Naive B cell (primary cell): ENCODE results near the gene ANO4. TPM values are rescaled to one million over a fixed set of nuclear protein-coding genes. Genes with fewer than 3 reads are reported as not detected.
A peak's percentile ranks its signal among the peaks of the same experiment; 100 is the strongest.

Experiments
- ATAC-seq, 2 donors: fragments of 150-1000 bp; cut with Tn5 transposase; 2 replicates each; pipeline ENCODE4 v1.10.0; 2021; ENCODE audit warnings: low read depth in 2 of 2, mild to moderate bottlenecking in 2 of 2, moderate library complexity in 2 of 2
- DNase-seq: peaks from one replicate; pipeline ENCODE4 v3.0.0; 2022
- H3K27ac Mint-ChIP-seq, 6 donors: one replicate each; pipeline ENCODE4 v1.8.0; 2020 to 2022; ENCODE audit warnings: mild to moderate bottlenecking in 6 of 6, mixed read lengths in 6 of 6, moderate library complexity in 5 of 6, inconsistent platforms in 2 of 6
- H3K27me3 Mint-ChIP-seq, 3 donors: one replicate each; pipeline ENCODE4 v1.8.0; 2021 to 2022; ENCODE audit warnings: mixed read lengths in 3 of 3, mild to moderate bottlenecking in 1 of 3
- H3K36me3 Mint-ChIP-seq, 2 donors: one replicate each; pipeline ENCODE4 v1.8.0; 2020 to 2022; ENCODE audit warnings: mixed read lengths in 2 of 2, inconsistent platforms in 1 of 2, mild to moderate bottlenecking in 1 of 2
- H3K4me1 Mint-ChIP-seq, 3 donors: one replicate each; pipeline ENCODE4 v1.8.0; 2020 to 2022; ENCODE audit warnings: mixed read lengths in 3 of 3, inconsistent platforms in 1 of 3, mild to moderate bottlenecking in 1 of 3, moderate library complexity in 1 of 3
- H3K4me3 Mint-ChIP-seq, 8 donors: one replicate each; pipeline ENCODE4 v1.8.0; 2020 to 2022; ENCODE audit warnings: mild to moderate bottlenecking in 8 of 8, mixed read lengths in 8 of 8, moderate library complexity in 8 of 8, inconsistent platforms in 2 of 8
- H3K9me3 Mint-ChIP-seq, 7 donors: one replicate each; pipeline ENCODE4 v1.8.0; 2020 to 2022; ENCODE audit warnings: mixed read lengths in 7 of 7, mild to moderate bottlenecking in 5 of 7, inconsistent platforms in 2 of 7, moderate library complexity in 1 of 7
- polyA plus RNA-seq, 6 donors: library from polyadenylated mRNA; unstranded; fragments of 300-500 nt; fragmentation: Illumina TruSeq; gene quantifications; one replicate each; pipeline ENCODE4 v1.2.3, GENCODE V29; 2021; ENCODE audit warnings: low read depth in 6 of 6

The ANO4 gene
- polyA plus RNA-seq, 6 donors from 2014 or later, result not detected

DNA sequence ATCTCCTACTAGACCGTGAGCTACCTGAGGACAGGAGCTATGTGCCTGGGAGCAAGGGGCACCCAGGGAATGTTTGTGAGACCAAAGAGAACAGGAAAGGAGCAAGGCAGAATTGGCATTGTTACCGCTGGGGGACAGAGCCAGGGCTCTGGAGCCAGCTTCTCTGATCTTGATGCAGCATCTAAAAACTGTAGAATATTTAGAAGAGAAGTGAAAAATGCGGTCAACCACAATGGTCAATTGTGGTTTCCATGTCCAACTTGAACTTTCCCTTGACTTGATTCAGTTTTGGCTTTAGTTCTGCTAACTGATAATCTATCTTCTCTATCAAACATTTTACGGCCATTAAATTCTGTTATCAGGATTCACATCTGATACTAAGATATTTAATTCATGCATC, 201.2 kb downstream of the ANO4 start:
- Mint-ChIP-seq H3K27ac (no peak overlapping the region), H3K9me3 (peaks cover 0 to 11% (median 0%) of the 10 kb centered on the region in 7 donors), H3K36me3 (no peaks in the 10 kb centered on the region), H3K4me3 (no peak overlapping the region), H3K27me3 (peaks cover 0 to 9% (median 0%) of the 10 kb centered on the region in 3 donors), H3K4me1 (no peaks in the 10 kb centered on the region)
- DNase-seq (no peak), ATAC-seq (no peak)

DNA sequence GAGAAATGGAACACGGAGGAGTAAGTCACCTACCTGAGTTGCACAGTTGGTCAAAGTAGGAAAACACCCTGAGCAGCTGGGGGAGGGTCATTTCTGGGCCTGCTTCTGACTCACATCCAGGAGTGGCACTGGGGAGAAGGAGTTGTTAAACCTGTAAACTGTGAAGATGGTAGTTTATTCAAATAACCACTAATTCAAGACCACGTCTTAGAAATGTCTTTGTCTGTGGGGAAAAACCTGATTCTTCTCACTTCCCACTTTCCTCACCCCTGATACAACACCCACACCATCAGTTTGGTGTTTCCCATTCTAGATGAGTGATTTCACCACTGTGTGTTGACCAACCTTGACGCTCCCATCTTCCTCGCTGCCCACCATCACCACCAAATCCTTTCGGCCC, 207.1 kb downstream of the ANO4 start:
- no peak overlapping the region for H3K27ac Mint-ChIP-seq
- no peak for DNase-seq
- H3K4me1 Mint-ChIP-seq, result no peaks in the 10 kb centered on the region
- no peaks in the 10 kb centered on the region for H3K36me3 Mint-ChIP-seq
- no peak for ATAC-seq
- no peak overlapping the region for H3K4me3 Mint-ChIP-seq
- no peaks in the 10 kb centered on the region for H3K27me3 Mint-ChIP-seq
- H3K9me3 Mint-ChIP-seq, result peaks cover 0 to 13% (median 0%) of the 10 kb centered on the region in 7 donors

DNA sequence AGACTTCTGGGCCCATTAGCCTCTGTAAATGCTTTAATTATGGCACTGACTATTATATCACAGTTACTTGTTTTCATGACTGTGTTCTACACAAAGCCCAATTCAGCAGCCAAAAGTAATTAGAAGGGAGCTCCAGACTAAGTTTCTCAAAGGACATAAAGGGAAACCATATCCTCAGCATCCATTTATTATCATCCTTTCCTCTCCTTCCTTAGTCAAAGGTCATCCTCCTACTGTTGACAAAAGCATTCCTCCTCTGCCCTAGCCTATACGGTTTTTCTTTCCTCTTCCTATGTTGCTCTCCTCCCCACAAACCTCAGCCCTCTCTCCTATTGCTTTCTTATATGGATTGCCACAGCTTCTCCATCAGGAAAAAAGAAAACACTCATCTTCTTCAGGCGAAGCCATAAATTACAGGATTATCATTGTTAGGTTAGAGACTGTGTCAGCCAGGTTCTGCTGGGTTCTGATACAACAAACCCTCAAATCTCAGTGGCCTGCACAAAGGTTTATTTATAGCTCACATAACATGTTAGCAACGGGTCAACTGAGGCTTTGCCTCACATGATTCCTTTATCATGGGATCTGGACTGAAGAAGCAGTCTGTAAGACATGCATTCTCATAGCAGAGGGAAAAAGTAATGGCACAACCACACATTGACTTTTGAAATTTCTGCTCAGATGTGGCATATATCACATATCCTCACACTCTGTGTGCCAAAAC, 208.3 kb downstream of the ANO4 start:
- H3K9me3 Mint-ChIP-seq, result peaks cover 0 to 13% (median 0%) of the 10 kb centered on the region in 7 donors
- no peaks in the 10 kb centered on the region for H3K4me1 Mint-ChIP-seq
- H3K4me3 Mint-ChIP-seq, result no peak overlapping the region
- H3K27ac Mint-ChIP-seq, result peak overlapping the region in 1 of 6 donors; percentile 5
- no peak for ATAC-seq
- no peaks in the 10 kb centered on the region for H3K27me3 Mint-ChIP-seq
- no peak for DNase-seq
- H3K36me3 Mint-ChIP-seq, result no peaks in the 10 kb centered on the region

DNA sequence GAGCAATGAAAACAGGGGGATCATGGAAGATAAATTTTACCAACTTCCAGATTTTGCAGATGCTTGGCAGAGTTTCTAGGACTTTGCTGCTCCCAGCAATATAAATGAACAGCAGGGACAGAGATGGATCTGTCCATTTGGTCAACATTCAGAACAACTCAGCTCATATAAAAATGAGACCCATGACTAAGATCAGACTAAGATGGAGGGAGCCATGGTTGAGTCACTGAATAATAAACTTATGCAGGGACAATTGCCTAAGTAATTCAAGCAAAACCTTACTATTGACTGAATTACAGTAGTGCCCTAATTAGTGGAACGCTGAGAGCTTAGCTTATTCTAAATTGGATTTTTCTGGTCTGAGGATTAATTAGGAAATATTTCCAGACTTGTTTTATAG, 210.3 kb downstream of the ANO4 start:
- DNase-seq (no peak), ATAC-seq (no peak)
- Mint-ChIP-seq H3K27me3 (no peaks in the 10 kb centered on the region), H3K9me3 (peaks cover 9 to 17% (median 14%) of the 10 kb centered on the region in 7 donors), H3K36me3 (no peaks in the 10 kb centered on the region), H3K27ac (no peak overlapping the region), H3K4me1 (no peaks in the 10 kb centered on the region), H3K4me3 (no peak overlapping the region)

DNA sequence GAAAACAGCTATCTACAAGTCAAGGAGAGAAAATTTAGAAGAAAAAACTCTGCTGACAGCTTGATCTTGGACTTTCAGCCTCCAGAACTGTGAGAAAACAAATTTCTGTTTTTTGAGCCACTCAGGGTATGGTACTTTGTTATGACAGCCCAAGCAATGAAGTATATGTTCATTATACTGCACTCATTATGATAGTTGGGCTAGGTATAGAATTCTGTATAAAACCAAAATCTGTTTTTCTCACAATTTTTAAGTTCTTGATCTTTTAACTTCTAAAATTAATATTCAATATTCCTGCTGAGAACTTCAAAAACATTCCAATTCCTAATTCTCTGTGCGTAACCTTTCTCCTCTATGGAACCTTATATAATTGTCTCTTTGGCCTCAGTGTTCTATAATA, 214.7 kb downstream of the ANO4 start:
- H3K27me3 Mint-ChIP-seq, result no peaks in the 10 kb centered on the region
- H3K9me3 Mint-ChIP-seq, result peaks cover 7 to 39% (median 16%) of the 10 kb centered on the region in 7 donors
- DNase-seq (no peak), ATAC-seq (no peak)
- no peak overlapping the region for H3K4me3 Mint-ChIP-seq
- H3K36me3 Mint-ChIP-seq, result no peaks in the 10 kb centered on the region
- H3K27ac Mint-ChIP-seq, result no peak overlapping the region
- H3K4me1 Mint-ChIP-seq, result no peaks in the 10 kb centered on the region

- Mint-ChIP-seq H3K27me3 (no peaks in the 10 kb centered on the region), H3K4me1 (no peaks in the 10 kb centered on the region), H3K27ac (no peak overlapping the region), H3K4me3 (no peak overlapping the region), H3K36me3 (no peaks in the 10 kb centered on the region), H3K9me3 (peaks cover 10 to 39% (median 16%) of the 10 kb centered on the region in 7 donors)
- no peak for ATAC-seq
- DNase-seq, result no peak
Observed at GRCh38 chr12:101010896-101011295, 216.3 kb downstream of the ANO4 start.

DNA sequence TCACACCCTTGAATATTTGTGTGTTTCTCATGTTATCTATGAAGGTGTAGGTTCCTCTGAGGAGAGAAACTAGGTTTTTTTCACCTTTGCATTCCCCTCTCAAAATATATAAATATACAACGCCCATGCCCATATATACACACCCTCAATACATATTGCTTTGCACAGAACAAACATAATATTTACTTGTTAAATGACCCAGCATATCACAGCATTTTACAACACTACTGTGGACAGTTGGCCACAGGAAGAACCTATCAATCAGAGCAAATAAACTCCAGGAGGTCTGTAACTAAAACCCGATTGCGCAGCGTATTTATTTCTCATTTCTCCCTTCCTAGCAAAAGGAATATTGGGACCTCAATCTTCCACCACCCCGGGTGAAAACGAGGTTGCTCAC, 219.4 kb downstream of the ANO4 start:
- DNase-seq, result no peak
- H3K27ac Mint-ChIP-seq, result no peak overlapping the region

GRCh38 chr12:101015044-101015443, 220.5 kb downstream of the ANO4 start:
- Mint-ChIP-seq H3K4me1 (no peaks in the 10 kb centered on the region), H3K4me3 (no peak overlapping the region), H3K27ac (no peak overlapping the region), H3K9me3 (peaks cover 2 to 24% (median 9%) of the 10 kb centered on the region in 7 donors), H3K27me3 (no peaks in the 10 kb centered on the region), H3K36me3 (no peaks in the 10 kb centered on the region)
- DNase-seq (no peak), ATAC-seq (no peak)

More for the DNA sequence above, 219.4 kb downstream of the ANO4 start:
- Mint-ChIP-seq H3K9me3 (peaks cover 6 to 34% (median 19%) of the 10 kb centered on the region in 7 donors), H3K27me3 (no peaks in the 10 kb centered on the region), H3K4me1 (no peaks in the 10 kb centered on the region), H3K36me3 (no peaks in the 10 kb centered on the region), H3K4me3 (no peak overlapping the region)
- no peak for ATAC-seq

DNA sequence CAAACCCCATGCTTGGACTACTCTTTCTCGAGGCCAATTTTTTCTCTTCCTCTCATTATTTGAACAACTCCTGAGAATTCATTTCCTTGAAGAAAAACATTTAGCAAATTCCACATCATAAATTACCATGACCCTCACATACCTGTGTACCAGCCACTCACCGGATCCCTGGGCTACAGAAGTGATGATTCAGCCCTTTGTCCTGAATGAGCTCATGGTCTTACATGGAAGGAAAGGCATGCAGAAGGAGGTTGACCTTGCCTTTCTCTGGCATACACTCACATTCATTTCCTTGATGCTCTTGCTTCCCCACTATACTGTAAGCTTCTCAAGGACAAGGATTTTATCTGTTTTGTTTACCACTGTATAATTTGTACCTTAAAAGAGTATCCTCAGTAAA, 224.0 kb downstream of the ANO4 start:
- ATAC-seq (no peak), DNase-seq (no peak)
- H3K4me3 Mint-ChIP-seq, result peak overlapping the region in 1 of 8 donors; percentile 53
- H3K4me1 Mint-ChIP-seq, result no peaks in the 10 kb centered on the region
- H3K36me3 Mint-ChIP-seq, result no peaks in the 10 kb centered on the region
- H3K27ac Mint-ChIP-seq, result no peak overlapping the region
- H3K9me3 Mint-ChIP-seq, result peaks cover 0 to 7% (median 3%) of the 10 kb centered on the region in 7 donors
- no peaks in the 10 kb centered on the region for H3K27me3 Mint-ChIP-seq

GRCh38 chr12:101019201-101019600, 224.6 kb downstream of the ANO4 start:
- H3K27ac Mint-ChIP-seq, result no peak overlapping the region
- H3K27me3 Mint-ChIP-seq, result no peaks in the 10 kb centered on the region
- ATAC-seq (no peak), DNase-seq (no peak)
- H3K9me3 Mint-ChIP-seq, result peaks cover 0 to 7% (median 3%) of the 10 kb centered on the region in 7 donors
- no peaks in the 10 kb centered on the region for H3K4me1 Mint-ChIP-seq
- no peaks in the 10 kb centered on the region for H3K36me3 Mint-ChIP-seq
- no peak overlapping the region for H3K4me3 Mint-ChIP-seq

GRCh38 chr12:101019667-101020066, 225.1 kb downstream of the ANO4 start:
- Mint-ChIP-seq H3K4me3 (no peak overlapping the region), H3K4me1 (no peaks in the 10 kb centered on the region), H3K27me3 (no peaks in the 10 kb centered on the region), H3K27ac (no peak overlapping the region), H3K36me3 (no peaks in the 10 kb centered on the region), H3K9me3 (peaks cover 0 to 7% (median 3%) of the 10 kb centered on the region in 7 donors)
- no peak for DNase-seq
- no peak for ATAC-seq

DNA sequence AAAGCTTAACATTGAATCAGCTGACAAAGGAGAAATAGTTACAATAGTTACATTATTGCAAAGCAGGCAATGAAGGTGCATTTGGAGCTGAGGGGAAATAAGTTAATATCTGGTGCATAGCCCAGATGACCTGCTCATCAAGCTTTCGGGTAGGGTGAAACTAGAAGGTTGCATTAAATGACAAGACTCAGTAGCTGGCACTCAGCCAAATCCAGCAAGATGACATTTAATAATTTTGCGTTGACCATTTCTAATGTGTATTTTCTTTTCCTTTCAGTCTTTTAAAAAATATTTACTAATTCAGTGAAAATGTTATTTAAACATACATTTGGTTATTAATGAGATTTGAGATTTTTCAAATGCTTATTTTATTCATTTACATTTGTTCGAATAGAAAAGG, 226.9 kb downstream of the ANO4 start:
- peaks cover 0 to 7% (median 1%) of the 10 kb centered on the region in 7 donors for H3K9me3 Mint-ChIP-seq
- H3K36me3 Mint-ChIP-seq, result no peaks in the 10 kb centered on the region
- H3K4me1 Mint-ChIP-seq, result no peaks in the 10 kb centered on the region
- H3K27me3 Mint-ChIP-seq, result no peaks in the 10 kb centered on the region
- H3K4me3 Mint-ChIP-seq, result no peak overlapping the region
- no peak overlapping the region for H3K27ac Mint-ChIP-seq
- ATAC-seq (no peak), DNase-seq (no peak)

DNA sequence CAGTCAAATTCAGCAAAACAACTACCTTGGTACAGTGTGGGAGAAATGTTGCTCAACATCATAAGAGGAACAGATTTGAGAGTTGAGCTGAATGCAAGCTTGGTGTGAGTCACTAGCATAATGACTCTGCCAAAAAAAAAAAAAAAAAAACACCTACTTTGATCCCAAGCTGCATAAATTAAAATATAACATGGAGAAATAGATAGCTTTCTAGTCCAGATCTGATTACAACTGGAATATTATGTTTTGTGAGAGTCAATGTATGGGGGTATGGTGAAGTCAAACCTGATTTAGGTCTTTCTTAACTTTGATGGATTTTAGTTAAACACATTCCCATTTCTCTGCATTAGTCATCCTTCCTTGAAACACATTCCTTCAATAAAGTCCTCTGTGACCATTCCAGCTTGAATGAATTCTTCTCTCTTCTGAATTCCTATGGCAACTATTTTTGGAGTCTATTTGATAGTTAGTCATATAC, 227.4 kb downstream of the ANO4 start:
- DNase-seq (no peak), ATAC-seq (no peak)
- Mint-ChIP-seq H3K36me3 (no peaks in the 10 kb centered on the region), H3K27ac (no peak overlapping the region), H3K9me3 (peaks cover 0 to 7% (median 3%) of the 10 kb centered on the region in 7 donors), H3K27me3 (no peaks in the 10 kb centered on the region), H3K4me1 (no peaks in the 10 kb centered on the region), H3K4me3 (no peak overlapping the region)

GRCh38 chr12:101027200-101027599, 232.6 kb downstream of the ANO4 start:
- no peak for ATAC-seq
- peaks cover 9 to 50% (median 29%) of the 10 kb centered on the region in 7 donors for H3K9me3 Mint-ChIP-seq
- no peaks in the 10 kb centered on the region for H3K27me3 Mint-ChIP-seq

More at GRCh38 chr12:101027200-101027599, 232.6 kb downstream of the ANO4 start:
- Mint-ChIP-seq H3K27ac (no peak overlapping the region), H3K4me3 (no peak overlapping the region), H3K4me1 (no peaks in the 10 kb centered on the region), H3K36me3 (peaks cover 0 to 8% of the 10 kb centered on the region in 2 donors)
- DNase-seq, result no peak
